IPS-20b (cell line): ENCODE data around the gene C2CD3.

ENCODE experiments used
- H3K27ac ChIP-seq: one replicate; pipeline ENCODE4 v1.5.1; 2013; ENCODE audit warnings: low read length
- H3K27me3 ChIP-seq: 2 replicates; pipeline ENCODE4 v1.6.1; 2013; ENCODE audit warnings: mild to moderate bottlenecking, low read length, inconsistent platforms; ENCODE audit not compliant: insufficient read depth
- H3K36me3 ChIP-seq: 2 replicates; pipeline ENCODE4 v1.6.1; 2013; ENCODE audit warnings: low read depth, mild to moderate bottlenecking, inconsistent platforms, low read length, moderate library complexity; ENCODE audit not compliant: insufficient read depth
- H3K4me1 ChIP-seq: 2 replicates; pipeline ENCODE4 v1.6.1; 2013; ENCODE audit warnings: mild to moderate bottlenecking, control low read depth, inconsistent platforms, low read length, moderate library complexity; ENCODE audit not compliant: insufficient read depth
- H3K4me3 ChIP-seq: 2 replicates; pipeline ENCODE4 v1.5.1; 2013; ENCODE audit warnings: mild to moderate bottlenecking, low read length, inconsistent platforms
- H3K9ac ChIP-seq: 2 replicates; pipeline ENCODE4 v1.6.1; 2013; ENCODE audit warnings: low read depth, mild to moderate bottlenecking, inconsistent platforms, low read length, moderate library complexity
- H3K9me3 ChIP-seq: 2 replicates; pipeline ENCODE4 v1.6.1; 2013; ENCODE audit warnings: mild to moderate bottlenecking, low read depth, low read length, inconsistent platforms; ENCODE audit not compliant: insufficient read depth

C2CD3 gene

DNA sequence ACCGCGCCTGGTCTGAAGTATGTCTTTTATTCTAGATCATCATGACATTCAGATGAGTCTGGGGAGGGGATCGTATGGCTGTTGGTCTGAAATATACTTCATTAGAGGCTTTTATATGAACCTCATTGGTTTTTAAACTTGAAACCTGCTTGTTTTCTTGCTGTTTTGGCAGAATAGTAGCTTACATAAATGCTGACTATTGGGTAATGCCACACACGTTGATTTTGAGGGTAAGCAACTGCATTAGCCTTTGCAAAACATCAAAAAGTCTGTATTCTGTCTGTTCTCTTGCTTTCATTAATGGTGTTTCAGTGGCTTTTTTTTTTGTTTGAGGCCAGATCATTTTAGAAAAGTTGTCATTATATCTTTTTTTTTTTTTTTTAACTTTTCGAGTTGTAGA, 14.5 kb upstream of the C2CD3 start:
- H3K27ac ChIP-seq, result no peak overlapping the region
- no peaks in the 10 kb centered on the region for H3K9me3 ChIP-seq
- no peak overlapping the region for H3K4me3 ChIP-seq
- no peaks in the 10 kb centered on the region for H3K4me1 ChIP-seq
- H3K9ac ChIP-seq, result no peak overlapping the region
- no peaks in the 10 kb centered on the region for H3K27me3 ChIP-seq
- H3K36me3 ChIP-seq, result no peaks in the 10 kb centered on the region

DNA sequence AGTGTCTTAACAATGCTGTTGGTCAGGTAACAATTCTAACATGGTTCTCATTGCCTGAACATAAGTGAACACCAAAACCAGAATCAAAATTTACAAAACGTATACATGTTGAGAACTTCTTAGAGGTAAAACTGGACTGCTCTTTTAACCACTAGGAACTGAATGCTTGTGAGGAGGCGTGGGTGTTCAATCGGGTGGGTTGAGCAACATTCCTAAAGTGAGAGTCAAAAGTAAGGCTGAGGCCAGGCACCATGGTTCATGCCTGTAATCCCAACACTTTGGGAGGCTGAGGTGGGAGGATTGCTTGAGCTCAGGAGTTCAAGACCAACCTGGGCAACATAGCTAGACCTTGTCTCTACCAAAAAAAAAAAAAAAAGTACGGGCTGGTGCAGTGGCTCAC, 11.8 kb upstream of the C2CD3 start:
- no peak overlapping the region for H3K4me3 ChIP-seq
- no peaks in the 10 kb centered on the region for H3K27me3 ChIP-seq

DNA sequence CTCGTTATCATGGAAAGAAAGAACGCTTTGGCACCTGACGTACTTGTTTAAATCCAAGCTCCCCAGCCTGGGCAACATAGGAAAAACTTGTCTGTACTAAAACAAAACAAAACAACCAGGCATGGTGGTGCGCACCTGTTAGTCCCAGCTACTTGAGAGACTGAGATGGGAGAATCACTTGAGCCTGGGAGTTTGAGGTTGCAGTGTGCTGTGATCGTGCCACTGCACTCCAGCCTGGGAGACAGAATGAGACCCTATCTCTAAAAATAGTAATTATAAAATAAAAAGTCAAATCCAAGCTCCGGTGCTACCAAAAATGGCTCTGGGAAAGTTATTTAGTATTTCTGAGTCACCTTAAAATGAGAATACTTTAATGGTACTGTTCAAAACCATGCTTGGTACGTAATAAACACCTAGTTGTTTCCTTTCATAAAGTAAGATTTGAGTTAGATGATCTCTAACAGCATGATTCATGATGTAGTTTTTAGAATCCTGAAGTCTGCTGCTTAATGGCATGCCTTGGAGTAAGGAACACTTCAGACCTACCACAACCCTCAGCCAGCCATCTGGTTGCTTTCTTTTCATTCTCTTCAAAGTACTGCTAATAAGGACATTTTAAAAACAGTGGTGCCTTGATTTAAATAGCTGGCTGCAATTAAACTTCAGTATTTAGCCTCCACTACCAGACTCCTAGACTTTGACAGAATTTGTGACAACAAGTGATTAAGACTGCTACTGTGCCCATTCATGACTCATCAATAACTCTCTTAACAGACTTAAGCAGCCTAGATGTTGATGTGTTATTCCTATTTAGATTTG, 8.6 kb upstream of the C2CD3 start:
- H3K27me3 ChIP-seq, result no peaks in the 10 kb centered on the region
- H3K4me3 ChIP-seq, result no peak overlapping the region
- H3K9me3 ChIP-seq, result no peaks in the 10 kb centered on the region
- H3K4me1 ChIP-seq, result no peaks in the 10 kb centered on the region
- no peaks in the 10 kb centered on the region for H3K36me3 ChIP-seq
- H3K27ac ChIP-seq, result no peak overlapping the region
- H3K9ac ChIP-seq, result no peak overlapping the region

More for the DNA sequence above, 11.8 kb upstream of the C2CD3 start:
- H3K4me1 ChIP-seq, result no peaks in the 10 kb centered on the region
- no peaks in the 10 kb centered on the region for H3K9me3 ChIP-seq
- H3K36me3 ChIP-seq, result no peaks in the 10 kb centered on the region
- H3K9ac ChIP-seq, result no peak overlapping the region
- no peak overlapping the region for H3K27ac ChIP-seq

DNA sequence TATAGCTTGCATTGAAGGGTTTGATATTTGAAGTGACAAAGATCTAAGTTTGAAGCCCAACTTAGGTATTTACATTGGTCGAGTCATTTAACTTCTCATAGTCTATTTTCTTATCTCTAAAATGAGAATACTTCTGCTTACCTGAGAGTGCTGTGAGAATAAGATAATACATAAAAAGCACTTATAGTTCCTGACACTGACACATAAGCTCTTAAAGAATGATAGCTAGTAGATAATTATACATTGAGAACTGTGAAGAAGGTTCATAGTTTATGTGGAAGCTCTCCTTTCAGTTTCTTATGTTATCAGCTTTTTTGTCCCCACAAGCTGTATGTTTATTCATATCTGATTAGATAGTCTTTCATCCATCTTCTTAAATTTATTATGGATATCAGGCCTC, 5.1 kb upstream of the C2CD3 start:
- no peaks in the 10 kb centered on the region for H3K36me3 ChIP-seq
- no peak overlapping the region for H3K27ac ChIP-seq
- no peaks in the 10 kb centered on the region for H3K27me3 ChIP-seq
- no peak overlapping the region for H3K4me3 ChIP-seq
- 0 out of 2 replicates have a peak, but pooled peaks cover 5% of the 10 kb centered on the region for H3K4me1 ChIP-seq
- no peaks in the 10 kb centered on the region for H3K9me3 ChIP-seq
- no peak overlapping the region for H3K9ac ChIP-seq

DNA sequence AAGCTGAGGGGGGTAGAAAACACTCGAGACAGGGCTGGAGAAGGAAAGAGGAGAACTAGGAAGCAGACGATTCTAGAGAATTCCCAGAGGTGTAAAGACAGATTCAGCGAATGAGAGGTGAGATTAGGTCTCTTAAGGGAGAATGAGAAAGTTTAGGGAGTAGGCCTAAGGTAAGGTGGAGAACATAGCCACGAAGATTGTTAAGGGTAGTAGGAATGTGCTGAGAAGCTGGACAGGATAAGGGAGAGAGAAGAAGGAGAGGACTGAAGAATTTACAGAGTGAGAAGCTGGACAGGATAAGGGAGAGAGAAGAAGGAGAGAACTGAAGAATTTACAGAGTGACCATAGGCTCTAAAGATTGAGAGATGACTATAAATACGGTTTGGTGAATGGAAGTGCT, 1.2 kb upstream of the C2CD3 start:
- Histone ChIP-seq H3K4me1 (peaks cover 11% of the 10 kb centered on the region; the same call in 1 of the 2 replicates), H3K9ac (peak overlapping the region; percentile 81; the same call in 1 of the 2 replicates), H3K4me3 (peak overlapping the region; percentile 90), H3K27ac (no peak overlapping the region), H3K36me3 (peaks cover 14% of the 10 kb centered on the region; the same call in 1 of the 2 replicates), H3K27me3 (no peaks in the 10 kb centered on the region), H3K9me3 (no peaks in the 10 kb centered on the region)

GRCh38 chr11:74171630-74171968, 797 bp upstream of the C2CD3 start:
- Histone ChIP-seq H3K36me3 (peaks cover 18% of the 10 kb centered on the region; the same call in 1 of the 2 replicates), H3K4me1 (peaks cover 11% of the 10 kb centered on the region; the same call in 1 of the 2 replicates), H3K27ac (no peak overlapping the region), H3K4me3 (peak overlapping the region; percentile 90), H3K27me3 (no peaks in the 10 kb centered on the region), H3K9me3 (no peaks in the 10 kb centered on the region), H3K9ac (peak overlapping the region; percentile 81; the same call in 1 of the 2 replicates)

DNA sequence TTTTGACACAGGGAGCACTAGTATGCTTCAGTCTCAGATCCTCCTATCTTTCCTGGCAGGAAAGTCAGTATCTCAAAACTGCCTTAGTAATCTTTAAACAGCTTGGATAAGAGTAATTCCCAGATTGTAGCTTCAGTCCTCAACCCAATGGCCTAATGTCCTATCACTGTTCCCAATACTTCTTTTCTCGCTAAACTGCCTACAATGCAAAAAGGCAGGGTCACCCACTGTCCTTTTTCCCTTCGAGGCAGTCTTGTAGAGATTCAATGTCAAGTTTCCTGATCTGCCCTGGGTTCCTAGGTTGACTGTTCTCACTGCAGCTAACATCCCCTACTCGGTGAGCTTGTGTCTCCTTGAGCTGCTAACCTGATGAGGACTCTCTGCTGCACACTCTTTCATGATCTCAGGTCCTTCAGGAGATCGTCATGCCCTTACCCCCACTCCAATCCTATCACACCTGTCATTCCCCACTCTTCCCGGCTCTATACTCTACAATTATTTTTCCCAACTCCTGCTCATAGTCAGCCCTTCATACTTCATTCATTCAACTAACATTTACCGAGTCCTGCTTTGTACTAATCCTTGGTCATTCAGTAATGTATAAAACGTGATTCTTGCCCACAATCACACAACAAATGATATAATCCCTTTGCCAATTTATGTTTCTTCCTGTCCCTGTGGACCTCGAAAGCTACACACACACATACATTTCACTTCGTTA, 904 bp downstream of the C2CD3 start:
- peak overlapping the region; percentile 90 for H3K4me3 ChIP-seq
- H3K9ac ChIP-seq, result peak overlapping the region; percentile 89
- H3K27ac ChIP-seq, result peak overlapping the region; percentile 58
- H3K36me3 ChIP-seq, result peaks cover 30% of the 10 kb centered on the region
- no peaks in the 10 kb centered on the region for H3K27me3 ChIP-seq
- no peaks in the 10 kb centered on the region for H3K9me3 ChIP-seq
- peaks cover 11% of the 10 kb centered on the region; the same call in 1 of the 2 replicates for H3K4me1 ChIP-seq

DNA sequence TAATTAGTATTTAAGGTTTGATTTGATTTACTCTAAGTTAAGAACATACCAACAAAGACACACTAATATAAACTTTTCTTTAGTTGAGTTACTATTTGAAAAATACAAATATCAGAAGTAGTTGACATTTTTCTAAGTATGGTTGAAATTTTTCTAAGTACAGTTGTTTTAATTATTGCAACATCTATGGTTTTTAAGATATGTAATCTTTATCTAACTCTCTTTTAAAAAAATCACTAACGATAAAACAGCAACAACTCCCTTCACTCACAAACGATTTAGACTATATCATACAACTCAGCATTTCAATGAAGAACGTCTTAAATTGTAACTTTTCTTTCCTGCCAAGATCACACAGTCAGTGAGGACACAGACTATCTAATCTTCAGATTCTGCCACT, 2.0 kb downstream of the C2CD3 start:
- H3K27me3 ChIP-seq, result no peaks in the 10 kb centered on the region
- no peak overlapping the region for H3K4me3 ChIP-seq
- H3K27ac ChIP-seq, result no peak overlapping the region
- H3K4me1 ChIP-seq, result peaks cover 11% of the 10 kb centered on the region; the same call in 1 of the 2 replicates
- H3K36me3 ChIP-seq, result peaks cover 40% of the 10 kb centered on the region
- H3K9ac ChIP-seq, result no peak overlapping the region
- no peaks in the 10 kb centered on the region for H3K9me3 ChIP-seq

DNA sequence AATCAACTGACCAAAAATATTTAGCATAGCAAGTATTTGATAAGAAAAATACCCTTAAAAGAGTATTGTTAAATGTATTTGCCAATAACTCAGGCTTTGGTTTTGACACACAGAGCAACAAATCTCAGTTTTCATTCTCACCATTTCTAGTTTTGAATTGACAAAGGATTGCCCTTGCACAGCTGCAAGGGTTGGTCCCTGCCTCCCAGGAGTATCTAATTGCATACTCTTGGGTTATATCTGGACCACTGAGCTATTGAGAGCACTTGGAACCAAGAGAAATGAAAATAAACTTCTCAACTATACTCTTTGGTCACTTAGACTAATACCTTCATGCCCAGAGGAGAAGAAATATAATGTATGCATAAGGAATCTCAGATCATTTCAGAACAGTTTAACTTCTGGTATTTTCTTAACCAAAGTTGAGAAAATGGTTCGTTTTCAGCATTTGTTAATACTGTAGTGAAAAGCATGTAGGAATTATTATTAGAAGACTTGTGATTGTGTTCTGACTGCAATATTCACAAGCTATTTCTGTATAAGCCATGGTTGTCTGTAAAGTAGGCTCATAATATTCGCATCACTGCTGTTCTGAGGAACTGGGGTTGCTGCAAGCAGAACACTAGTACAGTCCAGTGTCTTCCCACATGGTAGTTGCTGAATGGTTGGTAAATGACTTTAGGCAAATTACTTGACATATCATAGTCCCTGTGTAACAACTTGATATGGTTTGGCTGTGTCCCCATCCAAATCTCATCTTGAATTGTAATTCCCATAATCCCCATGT, 7.9 kb downstream of the C2CD3 start:
- Histone ChIP-seq H3K4me1 (no peaks in the 10 kb centered on the region), H3K4me3 (no peak overlapping the region), H3K36me3 (peaks cover 46% of the 10 kb centered on the region), H3K27ac (no peak overlapping the region), H3K9me3 (no peaks in the 10 kb centered on the region), H3K27me3 (no peaks in the 10 kb centered on the region), H3K9ac (no peak overlapping the region)

DNA sequence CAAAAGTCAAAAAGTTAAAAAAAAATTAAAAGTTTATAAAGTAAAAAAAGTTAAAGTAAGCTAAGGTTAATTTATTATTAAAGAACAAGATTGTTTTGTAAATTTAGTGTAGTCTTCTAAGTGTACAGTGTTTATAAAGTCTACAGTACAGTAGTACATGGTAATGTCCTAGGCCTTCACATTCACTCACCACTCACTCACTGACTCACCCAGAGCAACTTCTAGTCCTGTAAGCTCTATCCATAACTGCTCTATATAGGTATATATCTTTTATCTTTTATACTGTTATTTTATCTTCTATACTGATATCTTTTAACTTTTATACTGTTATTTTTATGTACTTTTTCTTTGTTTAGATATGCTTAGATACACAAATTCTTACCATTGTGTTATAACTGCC, 11.2 kb downstream of the C2CD3 start:
- no peaks in the 10 kb centered on the region for H3K4me1 ChIP-seq
- peaks cover 19% of the 10 kb centered on the region for H3K36me3 ChIP-seq
- H3K4me3 ChIP-seq, result no peak overlapping the region
- H3K27me3 ChIP-seq, result no peaks in the 10 kb centered on the region
- no peak overlapping the region for H3K27ac ChIP-seq
- no peaks in the 10 kb centered on the region for H3K9me3 ChIP-seq
- no peak overlapping the region for H3K9ac ChIP-seq

DNA sequence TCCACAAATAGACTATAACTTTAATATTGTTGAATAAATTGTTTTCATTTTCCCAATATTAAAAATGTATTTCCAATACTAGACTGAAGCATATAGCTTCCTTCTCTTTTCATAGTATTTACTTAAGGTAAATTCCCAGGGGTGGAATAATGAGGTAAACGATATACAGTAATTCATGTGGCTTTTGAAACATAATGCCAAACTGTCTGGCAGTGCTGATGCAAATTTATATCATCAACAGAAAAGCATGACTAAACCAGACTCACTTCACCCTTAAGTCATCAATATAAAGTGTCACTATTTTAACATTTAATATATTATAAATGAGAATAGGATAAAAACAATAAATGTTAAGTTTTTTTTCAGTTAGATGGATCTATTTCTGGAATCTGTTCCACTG, 13.6 kb downstream of the C2CD3 start:
- no peak overlapping the region for H3K9ac ChIP-seq
- H3K4me1 ChIP-seq, result no peaks in the 10 kb centered on the region

More for the DNA sequence above, 13.6 kb downstream of the C2CD3 start:
- Histone ChIP-seq H3K27me3 (no peaks in the 10 kb centered on the region), H3K4me3 (no peak overlapping the region), H3K36me3 (no peaks in the 10 kb centered on the region), H3K27ac (no peak overlapping the region), H3K9me3 (no peaks in the 10 kb centered on the region)
